K562 (cell line): ENCODE measurements around the gene GABARAP. TPM values are rescaled to one million over a fixed set of nuclear protein-coding genes. Genes with fewer than 3 reads are reported as not detected.
A peak's percentile ranks its signal among the peaks of the same experiment; 100 is the strongest.

Experiments
- ATAC-seq: fragments of 200-7000 bp; cut with Tn5 transposase; 3 replicates; pipeline ENCODE4 v1.9.1; 2020; ENCODE audit warnings: moderate library complexity
- Bru-seq: library from RNA; stranded (reverse); fragments of 400-500 nt; gene quantifications from one replicate; lab custom pipeline; 2021; lab: Mats Ljungman, UMichigan
- BruChase-seq, 2 experiments: library from RNA; stranded (reverse); fragments of 400-500 nt; gene quantifications; one replicate each; lab custom pipeline; 2021; lab: Mats Ljungman, UMichigan
- BruUV-seq: library from RNA; stranded (reverse); fragments of 400-500 nt; replicated peaks from 2 replicates; lab custom pipeline; 2021; lab: Mats Ljungman, UMichigan
- CTCF ChIA-PET: fragments of 300-600 bp; formaldehyde crosslinking; extraction: SDS; loops from one replicate; lab custom pipeline; 2021; ENCODE audit warnings: low intra/inter-chr PET ratio; lab: Yijun Ruan, JAX
- POLR2A ChIA-PET: fragments of 300-600, 350-650 bp; sonication (Branson Sonifier 250); formaldehyde crosslinking; extraction: SDS; loops from one replicate; lab custom pipeline; 2021; ENCODE audit warnings: antibody characterized with exemption, inconsistent platforms; lab: Yijun Ruan, JAX
- DNase-seq, 4 experiments: peaks; one replicate each; pipeline versions ENCODE4 v3.0.0 to v3.0.0-alpha.2; 2011 to 2018; ENCODE audit warnings: low spot score in 3 of 4, mixed read lengths in 3 of 4; ENCODE audit errors: extremely low read depth in 1 of 4
- FAIRE-seq: peaks from 2 replicates; lab custom pipeline; 2011; peaks lifted over from hg19 to GRCh38; lab: Jason Lieb, UNC
- H2AFZ ChIP-seq: 2 replicates; pipeline ENCODE4 v1.6.0; 2011; ENCODE audit warnings: low read depth, low read length, control low read depth, inconsistent platforms
- H3K27ac ChIP-seq: fragments of 200-600 bp; 3 replicates; pipeline ENCODE4 v1.8.0; 2011; ENCODE audit warnings: low read depth, mild to moderate bottlenecking, control low read depth, inconsistent platforms, low read length, moderate library complexity, mixed read lengths; ENCODE audit errors: extremely low read depth
- H3K27me3 ChIP-seq, 2 experiments: fragments of 300-600 bp in 1 of 2; 2 replicates in 1 of 2; 3 replicates in 1 of 2; pipeline versions ENCODE4 v1.6.0 to v1.8.0; 2011; ENCODE audit warnings: inconsistent platforms in 2 of 2, low read length in 2 of 2, mild to moderate bottlenecking in 1 of 2, mixed read lengths in 1 of 2, moderate library complexity in 1 of 2; ENCODE audit not compliant: control insufficient read depth in 2 of 2, insufficient read depth in 2 of 2
- H3K36me3 ChIP-seq: fragments of 300-600 bp; 3 replicates; pipeline ENCODE4 v1.8.0; 2011; ENCODE audit warnings: mild to moderate bottlenecking, low read length, inconsistent platforms; ENCODE audit not compliant: control insufficient read depth, insufficient read depth
- H3K4me1 ChIP-seq, 2 experiments: fragments of 200-600 bp in 1 of 2; replicated peaks in 1 of 2; 2 replicates in 1 of 2; 3 replicates in 1 of 2; pipeline versions ENCODE4 v1.5.1 to v1.8.0; 2011; ENCODE audit warnings: inconsistent platforms in 2 of 2, low read length in 2 of 2, mild to moderate bottlenecking in 1 of 2, mixed read lengths in 1 of 2, moderate library complexity in 1 of 2; ENCODE audit not compliant: control insufficient read depth in 2 of 2, insufficient read depth in 2 of 2
- H3K4me2 ChIP-seq: 2 replicates; pipeline ENCODE4 v1.6.1; 2011; ENCODE audit warnings: low read length, control low read depth, inconsistent platforms, mixed read lengths; ENCODE audit not compliant: insufficient read depth
- H3K4me3 ChIP-seq: fragments of 200-600 bp; sonication (generic), shearing (Covaris generic); 2 replicates; pipeline ENCODE4 v1.5.1; 2016; ENCODE audit warnings: control low read depth, inconsistent platforms
- H3K79me2 ChIP-seq: fragments of 200-600 bp; 3 replicates; pipeline ENCODE4 v1.8.0; 2011; ENCODE audit warnings: low read length, inconsistent platforms; ENCODE audit not compliant: control insufficient read depth, insufficient read depth
- H3K9ac ChIP-seq, 2 experiments: 2 replicates each; pipeline versions ENCODE4 v1.6.0 to v1.6.1; 2011; ENCODE audit warnings: low read depth in 2 of 2, low read length in 2 of 2, control low read depth in 1 of 2, inconsistent platforms in 1 of 2, mild to moderate bottlenecking in 1 of 2, mixed read lengths in 1 of 2; ENCODE audit not compliant: insufficient read depth in 1 of 2
- H3K9me1 ChIP-seq: one replicate; pipeline ENCODE4 v1.6.0; 2011; ENCODE audit warnings: inconsistent platforms, mild to moderate bottlenecking, low read length, moderate library complexity; ENCODE audit not compliant: control insufficient read depth, insufficient read depth
- H3K9me3 ChIP-seq: replicated peaks from 2 replicates; pipeline ENCODE4 v1.5.1; 2011; ENCODE audit warnings: low read depth, low read length, inconsistent platforms; ENCODE audit not compliant: control insufficient read depth, insufficient read depth
- H4K20me1 ChIP-seq: replicated peaks from 2 replicates; pipeline ENCODE4 v1.6.1; 2011; ENCODE audit warnings: low read length, inconsistent platforms, mixed read lengths; ENCODE audit not compliant: control insufficient read depth, insufficient read depth
- HIVEP1 ChIP-seq: fragments of 250-450 bp; sonication (Bioruptor Pico); IDR thresholded peaks from 2 replicates; pipeline ENCODE4 v1.4.0; 2020; ENCODE audit warnings: mild to moderate bottlenecking
- HNRNPK ChIP-seq: fragments of 200-400 bp; formaldehyde crosslinking; IDR thresholded peaks from one replicate; pipeline ENCODE4 v1.6.1; 2018; ENCODE audit warnings: mild to moderate bottlenecking, low read depth, low read length; ENCODE audit not compliant: poor library complexity, severe bottlenecking
- HNRNPUL1 ChIP-seq: fragments of 200-400 bp; formaldehyde crosslinking; IDR thresholded peaks from 2 replicates; pipeline ENCODE4 v1.6.1; 2017; ENCODE audit warnings: low read length
- KDM1A ChIP-seq, 2 experiments: fragments of 450-650 bp; IDR thresholded peaks; 2 replicates each; pipeline ENCODE4 v1.6.1; 2016; ENCODE audit warnings: mild to moderate bottlenecking in 2 of 2
- MXI1 ChIP-seq: IDR thresholded peaks from 2 replicates; pipeline ENCODE4 v1.6.1; 2011; ENCODE audit warnings: low read depth, mild to moderate bottlenecking, improper control_type of control experiment, low read length
- NR2F6 ChIP-seq: fragments of 450-650 bp; formaldehyde crosslinking; IDR thresholded peaks from 2 replicates; pipeline ENCODE4 v1.4.0; 2020; ENCODE audit warnings: mild to moderate bottlenecking
- PCBP2 ChIP-seq: fragments of 200-400 bp; formaldehyde crosslinking; IDR thresholded peaks from 2 replicates; pipeline ENCODE4 v1.6.1; 2018; ENCODE audit warnings: low read length, low read depth, mild to moderate bottlenecking, moderate library complexity; ENCODE audit not compliant: poor library complexity, severe bottlenecking
- PHF8 ChIP-seq: fragments of 200-600 bp; sonication (generic); IDR thresholded peaks from 2 replicates; pipeline ENCODE4 v1.6.1; 2012; ENCODE audit warnings: mixed run types, mild to moderate bottlenecking, inconsistent platforms, low read length, moderate library complexity, borderline replicate concordance
- RBM22 ChIP-seq: fragments of 200-400 bp; formaldehyde crosslinking; IDR thresholded peaks from 2 replicates; pipeline ENCODE4 v1.6.1; 2018; ENCODE audit warnings: low read length, low read depth; ENCODE audit not compliant: poor library complexity, severe bottlenecking
- ZFP91 ChIP-seq: sonication (generic); formaldehyde crosslinking; IDR thresholded peaks from 2 replicates; pipeline ENCODE4 v1.8.0; 2022; ENCODE audit warnings: mild to moderate bottlenecking, missing genetic modification reagents
- ZNF263 ChIP-seq: sonication (generic); formaldehyde crosslinking; IDR thresholded peaks from 2 replicates; pipeline ENCODE4 v1.8.0; 2022; ENCODE audit warnings: mild to moderate bottlenecking, missing genetic modification reagents, borderline replicate concordance
- WGBS: fragments of 100-300 bp; shearing (Covaris generic); methylation state at CpG from one replicate; pipeline ENCODE4 v1.1.6; 2016; ENCODE audit warnings: low coverage, mixed read lengths; ENCODE audit not compliant: insufficient coverage; ENCODE audit errors: missing lambda C conversion rate; 5-methylcytosine and 5-hydroxymethylcytosine counted together
- in situ Hi-C: fragments of 300-500 bp; cut with MboI; formaldehyde crosslinking; loops from 4 replicates; pipeline ENCODE4 v1.15.0; 2018; ENCODE audit warnings: inconsistent platforms, mixed read lengths
- intact Hi-C: fragments of 100-400 bp; cut with micrococcal nuclease; formaldehyde crosslinking; loops from 2 replicates; pipeline ENCODE4 v1.14.2; 2022
- long read RNA-seq, 3 experiments: library from polyadenylated mRNA in 2 of 3; library from RNA in 1 of 3; unstranded in 2 of 3; stranded (forward) in 1 of 3; transcript quantifications; one replicate each; pipeline ENCODE4 v2.0.0, GENCODE V29; 2019 to 2022
- polyA minus RNA-seq, 3 experiments: library from RNA; depleted of rRNA, polyadenylated mRNA; stranded (reverse); fragments of >200 nt; gene quantifications; 2 replicates each; pipeline ENCODE4 v1.2.3, GENCODE V29; 2011
- polyA plus RNA-seq, 8 experiments: library from polyadenylated mRNA; depleted of rRNA in 4 of 8; stranded (reverse) in 5 of 8; unstranded in 3 of 8; fragments of >200 nt; fragmentation: Nextera tagmentation in 2 of 8; fragmentation: Illumina TruSeq in 1 of 8; extraction: Ambion mirVana in 2 of 8; extraction: Trizol in 1 of 8; gene quantifications; 2 replicates each; pipeline versions ENCODE4 v1.2.1 to v1.2.3, GENCODE V29; 2011 to 2014; ENCODE audit warnings: inconsistent platforms in 1 of 8, missing spikeins in 1 of 8
- total RNA-seq, 7 experiments: library from RNA; depleted of rRNA in 6 of 7; stranded (reverse); fragments of >200 nt in 6 of 7; fragmentation: Illumina TruSeq in 2 of 7; extraction: Trizol in 2 of 7; gene quantifications; 2 replicates each; pipeline versions ENCODE4 v1.2.1 to v1.2.3, GENCODE V29; 2011 to 2021; ENCODE audit warnings: low replicate concordance in 1 of 7

The GABARAP gene
- 24.6 and 29.6 TPM in 2 replicates for total RNA-seq (2011; cell fraction: chromatin; rRNA removed; ENCODE audit: low replicate concordance)
- 22.9 and 27.7 TPM in 2 replicates for total RNA-seq (2011; cell fraction: nucleolus; rRNA removed)
- 36.2 and 50.7 TPM in 2 replicates for total RNA-seq (2011; cell fraction: nucleoplasm; rRNA removed)
- total RNA-seq (2014; rRNA removed) (47.5 and 75.8 TPM in 2 replicates), total RNA-seq (2014; rRNA removed; fragmentation: Illumina TruSeq; extraction: Trizol) (104 and 117 TPM in 2 replicates), total RNA-seq (2015; rRNA removed; fragmentation: Illumina TruSeq; extraction: Trizol) (114 TPM in 2 replicates), total RNA-seq (2021) (152 and 155 TPM in 2 replicates), polyA plus RNA-seq (2011; rRNA removed) (152 and 170 TPM in 2 replicates), polyA plus RNA-seq (2014; fragmentation: Illumina TruSeq; extraction: Trizol) (309 and 373 TPM in 2 replicates), polyA plus RNA-seq (2014; fragmentation: Nextera tagmentation; extraction: Ambion mirVana) (100 to 1,000 TPM; 246 to 279 TPM), polyA plus RNA-seq (2014; rRNA removed) (130 and 135 TPM in 2 replicates), polyA minus RNA-seq (2011; rRNA and poly(A)+ RNA removed) (102 and 103 TPM in 2 replicates), Bru-seq, nascent RNA (percentile 79 among the genes with signal in this experiment), BruChase-seq, experiment 1, labeled RNA remaining after a 2-hour chase (percentile 69 among the genes with signal in this experiment), BruChase-seq, experiment 2, labeled RNA remaining after a 6-hour chase (percentile 74 among the genes with signal in this experiment)
- 165 and 263 TPM in 2 replicates for polyA plus RNA-seq (2011; cell fraction: cytosol; rRNA removed)
- polyA plus RNA-seq (2011; cell fraction: nucleus; rRNA removed): 57.4 and 88.4 TPM in 2 replicates
- polyA plus RNA-seq (2012): 192 and 504 TPM in 2 replicates
- polyA minus RNA-seq (2011; cell fraction: cytosol; rRNA and poly(A)+ RNA removed): 54.3 and 65.2 TPM in 2 replicates
- polyA minus RNA-seq (2011; cell fraction: nucleus; rRNA and poly(A)+ RNA removed): 10.8 and 28.3 TPM in 2 replicates
- long read RNA-seq, experiment 1, transcript GABARAP-204 (3 exons, 837 nt): minor isoform, 11 of 101 reads
- long read RNA-seq, experiment 1, transcript GABARAP-201 (4 exons, 1,634 nt): major isoform, 75 of 101 reads
- long read RNA-seq, experiment 1, partial matches to known transcripts: 0 of 101 reads
- long read RNA-seq, experiment 1, other reads (novel, unspliced or antisense): 13 of 101 reads
- long read RNA-seq, experiment 2, transcript GABARAP-201 (4 exons, 1,634 nt): major isoform, 153 of 190 reads
- long read RNA-seq, experiment 2, transcript GABARAP-204 (3 exons, 837 nt): minor isoform, 22 of 190 reads
- long read RNA-seq, experiment 2, transcript GABARAP-206 (4 exons, 762 nt): minor isoform, 6 of 190 reads
- long read RNA-seq, experiment 2, partial matches to known transcripts: 0 of 190 reads
- long read RNA-seq, experiment 2, other reads (novel, unspliced or antisense): 9 of 190 reads
- long read RNA-seq, experiment 3, transcript GABARAP-204 (3 exons, 837 nt): minor isoform, 6 of 63 reads
- long read RNA-seq, experiment 3, transcript GABARAP-201 (4 exons, 1,634 nt): major isoform, 53 of 63 reads
- long read RNA-seq, experiment 3, partial matches to known transcripts: 0 of 63 reads
- long read RNA-seq, experiment 3, other reads (novel, unspliced or antisense): 0 of 63 reads

DNA sequence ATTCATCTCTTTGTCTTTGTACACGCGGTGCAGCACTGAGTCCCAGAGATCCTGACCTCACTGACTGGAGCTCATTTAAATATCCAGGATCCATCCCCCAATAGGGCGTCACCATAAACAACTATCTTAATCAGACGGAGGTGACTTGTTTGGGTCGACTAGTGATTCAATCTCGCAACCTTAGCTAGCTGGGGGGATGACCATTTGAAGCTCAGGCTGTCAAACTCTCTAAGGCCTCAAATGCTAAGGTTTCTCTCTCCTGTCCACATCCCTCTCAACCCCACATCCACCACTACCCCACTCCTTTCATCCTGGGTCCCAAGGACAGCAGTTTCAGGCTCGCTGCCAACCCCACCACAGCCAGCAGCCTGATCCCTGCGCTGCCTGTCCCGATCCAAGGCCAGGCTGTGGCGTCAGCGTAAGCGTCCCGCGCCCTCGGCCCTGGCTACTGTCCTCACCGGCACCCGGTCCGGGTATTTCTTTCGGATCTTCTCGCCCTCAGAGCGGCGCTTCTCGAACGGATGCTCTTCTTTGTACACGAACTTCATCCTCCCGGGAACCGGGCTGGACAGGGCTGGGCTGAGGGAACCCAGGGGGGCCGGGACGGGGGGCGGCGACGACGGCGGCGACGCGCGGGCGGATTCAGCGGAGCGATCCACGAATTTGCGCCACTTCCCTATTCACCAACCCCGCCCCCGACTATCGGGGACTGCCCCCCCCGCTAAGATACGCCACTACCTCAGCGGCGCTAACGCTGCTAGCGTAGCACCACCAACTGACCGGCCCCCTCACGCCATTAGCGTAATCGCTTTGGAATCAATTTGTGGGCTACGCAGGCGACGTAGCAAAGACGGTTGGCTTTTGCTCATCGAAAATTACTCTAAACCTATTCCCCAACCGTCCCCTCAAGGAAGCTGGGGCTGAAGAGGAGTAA lies at the start of gene GABARAP:
Gene GABARAP (minus strand): TSS at position 667 of the 934 bp plus-strand sequence. CDS start 119 bp downstream, at position 548.
- no TSS peak for BruUV-seq
- intact Hi-C loops: no loop called here
- POLR2A ChIA-PET: interaction anchor here (0.6 to 3.6 kb wide), 12 partner anchors 8 to 444 kb away, joined by 3 to 16 read pairs (median 4); partner anchors contain the start of genes ACADVL, CTDNEP1, DLG4 and DVL2
- TF ChIP-seq HIVEP1 (CRISPR knock-in tag): no peak
- TF ChIP-seq HNRNPUL1: no peak
- TF ChIP-seq KDM1A (IDR thresholded peaks at IDR 0.05): no peak
- no peak for TF ChIP-seq ZFP91 (CRISPR knock-in tag)
- TF ChIP-seq NR2F6 (CRISPR knock-in tag): 0 out of 2 replicates have a peak, but pooled peaks have one; percentile 32
- TF ChIP-seq PHF8: peak; percentile 59; the same call in 1 of the 2 replicates
- no peak for TF ChIP-seq PCBP2
- 0 out of 2 replicates have a peak, but pooled peaks have one; percentile 3 for TF ChIP-seq MXI1
- no peak for TF ChIP-seq RBM22
- peak; percentile 96 for TF ChIP-seq HNRNPK
- TF ChIP-seq ZNF263 (CRISPR knock-in tag): 0 out of 2 replicates have a peak, but pooled peaks have one; percentile 35

More for the DNA sequence above, at the start of gene GABARAP:
- peak; percentile 86 for FAIRE-seq
- peak; percentile 66 to 92 (median 76) for DNase-seq
- Histone ChIP-seq H3K4me3 (peak within 1 kb of the TSS; percentile 68), H4K20me1 (0 out of 2 replicates have a peak, but pooled peaks cover 5% of the 10 kb centered on the region), H3K27ac (peak within 1 kb of the TSS; percentile 98), H3K79me2 (peaks cover 49% of the 10 kb centered on the region), H3K27me3 (no peaks in the 10 kb centered on the region), H3K9ac (peak within 1 kb of the TSS; percentile 80 to 97), H3K4me2 (peak within 1 kb of the TSS; percentile 90), H3K36me3 (peaks cover 52% of the 10 kb centered on the region), H3K9me1 (no peaks in the 10 kb centered on the region), H2AFZ (peak within 1 kb of the TSS; percentile 91), H3K4me1 (peaks cover 21 to 27% of the 10 kb centered on the region in 2 experiments; a peak in 4 of 5 replicates), H3K9me3 (no peaks in the 10 kb centered on the region)
- ATAC-seq: peak; percentile 17
- in situ Hi-C loops: no loop called here
- WGBS: 0% methylated on average over 36 of the region's 62 CpGs
- CTCF ChIA-PET: no interaction called here
